ENCODE data around the gene PRKAG2.

GRCh38 chr7:151572136-151572535 is 304.8 kb downstream of the PRKAG2 start:
- TF ChIP-seq TAF1 (IDR thresholded peaks at IDR 0.05; ENCODE audit: low read depth, low read length) = no peak
- no peak for TF ChIP-seq POLR2A (IDR thresholded peaks at IDR 0.05; ENCODE audit: low read depth, low read length)

Data from GM12891 (cell line).